Lung (tissue), 12 donors: ENCODE data around the gene TWF2. TPM values are rescaled to one million over a fixed set of nuclear protein-coding genes. Genes with fewer than 3 reads are reported as not detected.
A peak's percentile ranks its signal among the peaks of the same experiment; 100 is the strongest.

ENCODE experiments used
- ATAC-seq: fragments of 200-7000 bp; cut with Tn5 transposase; one replicate; pipeline ENCODE4 v1.9.1; 2020; ENCODE audit warnings: moderate number of reproducible peaks; ENCODE audit not compliant: insufficient read depth, low FRiP score
- DNase-seq, 3 donors: peaks; one replicate each; pipeline ENCODE4 v3.0.0-alpha.2; 2013 to 2017
- H3K27ac ChIP-seq, 2 donors: one replicate each; pipeline ENCODE4 v1.5.1; 2013; ENCODE audit warnings: mild to moderate bottlenecking in 2 of 2, moderate library complexity in 2 of 2, control low read depth in 1 of 2, inconsistent platforms in 1 of 2, low read depth in 1 of 2, low read length in 1 of 2
- H3K27me3 ChIP-seq, 3 donors: one replicate each; pipeline ENCODE4 v1.5.1; 2013; ENCODE audit warnings: low read length in 2 of 3; ENCODE audit not compliant: control insufficient read depth in 3 of 3, insufficient read depth in 3 of 3
- H3K36me3 ChIP-seq, 4 donors: one replicate each; pipeline ENCODE4 v1.5.1; 2013; ENCODE audit warnings: low read length in 4 of 4, mild to moderate bottlenecking in 1 of 4, moderate library complexity in 1 of 4; ENCODE audit not compliant: control insufficient read depth in 4 of 4, insufficient read depth in 4 of 4
- H3K4me1 ChIP-seq, 5 donors: one replicate each; pipeline ENCODE4 v1.5.1; 2013; ENCODE audit warnings: low read length in 5 of 5, mild to moderate bottlenecking in 2 of 5, moderate library complexity in 1 of 5; ENCODE audit not compliant: control insufficient read depth in 5 of 5, insufficient read depth in 5 of 5
- H3K4me3 ChIP-seq: one replicate; pipeline ENCODE4 v1.5.1; 2013; ENCODE audit warnings: mild to moderate bottlenecking, control low read depth, moderate library complexity
- H3K9ac ChIP-seq, 2 donors: one replicate each; pipeline ENCODE4 v1.5.1; 2013; ENCODE audit warnings: low read length in 2 of 2, control low read depth in 1 of 2; ENCODE audit not compliant: insufficient read depth in 1 of 2
- H3K9me3 ChIP-seq, 4 donors: one replicate each; pipeline ENCODE4 v1.5.1; 2013; ENCODE audit warnings: low read length in 3 of 4, mild to moderate bottlenecking in 1 of 4, moderate library complexity in 1 of 4; ENCODE audit not compliant: control insufficient read depth in 4 of 4, insufficient read depth in 3 of 4
- CTCF ChIP-seq: IDR thresholded peaks from 2 replicates; pipeline ENCODE4 v1.5.1; 2012; ENCODE audit warnings: mild to moderate bottlenecking; ENCODE audit errors: control extremely low read depth, extremely low read depth
- WGBS, 2 donors: extraction: QIAGEN DNeasy Blood & Tissue Kit; methylation state at CpG; one replicate each; pipeline ENCODE4 v1.1.7; 2013; 5-methylcytosine and 5-hydroxymethylcytosine counted together
- polyA plus RNA-seq, 2 donors: library from polyadenylated mRNA; stranded (reverse); fragments of 200-250 nt; gene quantifications; one replicate each; pipeline ENCODE4 v1.2.1, GENCODE V29; 2013
- total RNA-seq, 2 donors: library from RNA; depleted of rRNA in 1 of 2; stranded (reverse); fragments of >200 nt in 1 of 2; gene quantifications; one replicate each; pipeline ENCODE4 v1.2.1, GENCODE V29; 2014 to 2021
- donor health status: control.
- donor health status: control.
- donor health status: Bipolar disorder and iron deficiency.
- donor health status: healthy.
- donor health status: DM: yes; HTN: yes; CAD: no.

Gene TWF2
- total and polyA plus RNA-seq, 4 donors = 25.7 to 104 (median 60.7) TPM

GRCh38 chr3:52283306-52283705 is 44.3 kb upstream of the TWF2 start:
- Histone ChIP-seq H3K4me3 (no peak overlapping the region), H3K4me1 (peaks cover 2 to 20% (median 12%) of the 10 kb centered on the region in 5 donors), H3K9me3 (no peaks in the 10 kb centered on the region), H3K27ac (no peak overlapping the region), H3K27me3 (no peaks in the 10 kb centered on the region), H3K36me3 (peaks cover 0 to 4% (median 0%) of the 10 kb centered on the region in 4 donors), H3K9ac (no peak overlapping the region)
- no peak for ATAC-seq
- no peak for DNase-seq
- 53 to 84% methylated on average over 1 of the region's 1 CpG for WGBS, 2 donors
- no peak for TF ChIP-seq CTCF

- TF ChIP-seq CTCF = no peak
- Histone ChIP-seq H3K27ac (no peak overlapping the region), H3K4me1 (peaks cover 2 to 21% (median 12%) of the 10 kb centered on the region in 5 donors), H3K36me3 (peaks cover 0 to 7% (median 0%) of the 10 kb centered on the region in 4 donors), H3K9ac (no peak overlapping the region), H3K27me3 (no peaks in the 10 kb centered on the region), H3K9me3 (no peaks in the 10 kb centered on the region), H3K4me3 (no peak overlapping the region)
- no peak for ATAC-seq
- 33 to 63% methylated on average over 8 of the region's 8 CpGs for WGBS, 2 donors
- no peak for DNase-seq
These were observed 43.2 kb upstream of the TWF2 start for GRCh38 chr3:52281981-52282801.

GRCh38 chr3:52280050-52280461 is 41.1 kb upstream of the TWF2 start:
- Histone ChIP-seq H3K4me3 (no peak overlapping the region), H3K27ac (peak overlapping the region; percentile 56 to 99), H3K9me3 (no peaks in the 10 kb centered on the region), H3K9ac (peak overlapping the region in 1 of 2 donors; percentile 26), H3K27me3 (no peaks in the 10 kb centered on the region), H3K36me3 (peaks cover 0 to 10% (median 2%) of the 10 kb centered on the region in 4 donors), H3K4me1 (peaks cover 2 to 26% (median 11%) of the 10 kb centered on the region in 5 donors)
- WGBS, 2 donors = 35 to 56% methylated on average over 6 of the region's 6 CpGs
- no peak for ATAC-seq
- peak; percentile 53 to 87 (median 82) for DNase-seq
- no peak for TF ChIP-seq CTCF
